Central memory CD8-positive, alpha-beta T cell (primary cell): ENCODE results near the gene SH2D4B.
"Not testable (repeated sequence)": the region's sequence is repeated elsewhere in the genome, so short reads cannot be mapped to it uniquely, and the experiment has no call there.

Experiments
- ATAC-seq: fragments of 150-1000 bp; cut with Tn5 transposase; replicated peaks from 2 replicates; pipeline ENCODE4 v1.10.0; 2022; ENCODE audit warnings: mild to moderate bottlenecking, moderate FRiP score, moderate number of reproducible peaks; ENCODE audit not compliant: poor library complexity, severe bottlenecking; ENCODE audit errors: extremely low read depth
- DNase-seq, 2 donors: peaks; one replicate each; pipeline ENCODE4 v3.0.0; 2021; ENCODE audit warnings: low spot score in 2 of 2
- H3K27ac Mint-ChIP-seq: one replicate; pipeline ENCODE4 v1.8.0; 2022; ENCODE audit warnings: low read depth, mild to moderate bottlenecking, moderate library complexity, mixed read lengths
- H3K27me3 Mint-ChIP-seq: one replicate; pipeline ENCODE4 v1.8.0; 2022; ENCODE audit warnings: mixed read lengths
- H3K36me3 Mint-ChIP-seq: one replicate; pipeline ENCODE4 v1.8.0; 2022; ENCODE audit warnings: mild to moderate bottlenecking, moderate library complexity, mixed read lengths; ENCODE audit not compliant: insufficient read depth
- H3K4me1 Mint-ChIP-seq: one replicate; pipeline ENCODE4 v1.8.0; 2022; ENCODE audit warnings: mixed read lengths
- H3K4me3 Mint-ChIP-seq: one replicate; pipeline ENCODE4 v1.8.0; 2022; ENCODE audit warnings: mild to moderate bottlenecking, moderate library complexity, mixed read lengths
- H3K9me3 Mint-ChIP-seq: one replicate; pipeline ENCODE4 v1.8.0; 2022; ENCODE audit warnings: mixed read lengths

Gene SH2D4B

GRCh38 chr10:80534059-80534458 lies 3.6 kb upstream of the SH2D4B start:
- H3K9me3 Mint-ChIP-seq, DNase-seq, H3K27me3 Mint-ChIP-seq, ATAC-seq, H3K4me3 Mint-ChIP-seq, H3K27ac Mint-ChIP-seq: not testable (repeated sequence)
- Mint-ChIP-seq H3K4me1 (peaks cover 49% of the 10 kb centered on the region), H3K36me3 (peaks cover 16% of the 10 kb centered on the region)

- not testable (repeated sequence) for H3K4me3 Mint-ChIP-seq, H3K27ac Mint-ChIP-seq, ATAC-seq, DNase-seq, H3K9me3 Mint-ChIP-seq, H3K27me3 Mint-ChIP-seq
- peaks cover 48% of the 10 kb centered on the region for H3K4me1 Mint-ChIP-seq
- H3K36me3 Mint-ChIP-seq = peaks cover 14% of the 10 kb centered on the region
Observed at GRCh38 chr10:80534646-80535045, 3.1 kb upstream of the SH2D4B start.

GRCh38 chr10:80535671-80536360 lies 1.9 kb upstream of the SH2D4B start:
- DNase-seq = peak; percentile 54 to 61

GRCh38 chr10:80536361-80536835 lies 1.3 kb upstream of the SH2D4B start:
- Mint-ChIP-seq H3K27ac (peak overlapping the region; percentile 93), H3K36me3 (peaks cover 14% of the 10 kb centered on the region), H3K4me3 (peak overlapping the region; percentile 83), H3K4me1 (peaks cover 41% of the 10 kb centered on the region), H3K27me3 (no peaks in the 10 kb centered on the region), H3K9me3 (no peaks in the 10 kb centered on the region)
- ATAC-seq = no peak
- DNase-seq = no peak

More at GRCh38 chr10:80535671-80536360, 1.9 kb upstream of the SH2D4B start:
- peak overlapping the region; percentile 83 for H3K4me3 Mint-ChIP-seq
- H3K27ac Mint-ChIP-seq = peak overlapping the region; percentile 93
- H3K36me3 Mint-ChIP-seq = peaks cover 14% of the 10 kb centered on the region
- H3K27me3 Mint-ChIP-seq = no peaks in the 10 kb centered on the region
- H3K9me3 Mint-ChIP-seq = no peaks in the 10 kb centered on the region
- H3K4me1 Mint-ChIP-seq = peaks cover 41% of the 10 kb centered on the region
- ATAC-seq = peak; percentile 90

- Mint-ChIP-seq H3K4me3 (peak overlapping the region; percentile 52), H3K4me1 (peaks cover 39% of the 10 kb centered on the region), H3K27me3 (no peaks in the 10 kb centered on the region), H3K9me3 (no peaks in the 10 kb centered on the region), H3K27ac (peak overlapping the region; percentile 93), H3K36me3 (peaks cover 14% of the 10 kb centered on the region)
- DNase-seq = no peak
- ATAC-seq = no peak
Observed at GRCh38 chr10:80537086-80537735, 491 bp upstream of the SH2D4B start.

GRCh38 chr10:80538481-80539185 lies 931 bp downstream of the SH2D4B start:
- Mint-ChIP-seq H3K4me1 (peaks cover 34% of the 10 kb centered on the region), H3K27me3 (no peaks in the 10 kb centered on the region), H3K36me3 (peaks cover 12% of the 10 kb centered on the region), H3K9me3 (no peaks in the 10 kb centered on the region), H3K4me3 (no peak overlapping the region), H3K27ac (no peak overlapping the region)
- DNase-seq (no peak), ATAC-seq (no peak)

- Mint-ChIP-seq H3K4me3 (no peak overlapping the region), H3K27me3 (no peaks in the 10 kb centered on the region), H3K27ac (no peak overlapping the region), H3K9me3 (no peaks in the 10 kb centered on the region), H3K4me1 (peaks cover 34% of the 10 kb centered on the region), H3K36me3 (peaks cover 12% of the 10 kb centered on the region)
- DNase-seq = no peak
- ATAC-seq = no peak
Observed at GRCh38 chr10:80539421-80540031, 1.8 kb downstream of the SH2D4B start.

- Mint-ChIP-seq H3K27me3 (no peaks in the 10 kb centered on the region), H3K4me3 (no peak overlapping the region), H3K27ac (peak overlapping the region; percentile 71), H3K9me3 (no peaks in the 10 kb centered on the region), H3K4me1 (peaks cover 34% of the 10 kb centered on the region), H3K36me3 (peaks cover 12% of the 10 kb centered on the region)
- ATAC-seq = no peak
- no peak for DNase-seq
Observed at GRCh38 chr10:80540136-80540535, 2.4 kb downstream of the SH2D4B start.

- H3K27me3 Mint-ChIP-seq = no peaks in the 10 kb centered on the region
- H3K4me1 Mint-ChIP-seq = peaks cover 31% of the 10 kb centered on the region
- peak overlapping the region; percentile 41 for H3K4me3 Mint-ChIP-seq
- ATAC-seq (no peak), DNase-seq (no peak)
- H3K9me3 Mint-ChIP-seq = no peaks in the 10 kb centered on the region
- H3K27ac Mint-ChIP-seq = peak overlapping the region; percentile 71
- H3K36me3 Mint-ChIP-seq = peaks cover 8% of the 10 kb centered on the region
Observed at GRCh38 chr10:80540618-80540980, 2.9 kb downstream of the SH2D4B start.

- Mint-ChIP-seq H3K4me1 (peaks cover 25% of the 10 kb centered on the region), H3K36me3 (peaks cover 4% of the 10 kb centered on the region), H3K9me3 (no peaks in the 10 kb centered on the region), H3K4me3 (peak overlapping the region; percentile 41), H3K27ac (peak overlapping the region; percentile 71), H3K27me3 (no peaks in the 10 kb centered on the region)
- DNase-seq = no peak
- no peak for ATAC-seq
Observed at GRCh38 chr10:80540981-80541750, 3.5 kb downstream of the SH2D4B start.

GRCh38 chr10:80542053-80542452 lies 4.4 kb downstream of the SH2D4B start:
- ATAC-seq (no peak), DNase-seq (no peak)
- H3K9me3 Mint-ChIP-seq = no peaks in the 10 kb centered on the region
- no peak overlapping the region for H3K4me3 Mint-ChIP-seq
- peaks cover 4% of the 10 kb centered on the region for H3K27me3 Mint-ChIP-seq
- peaks cover 17% of the 10 kb centered on the region for H3K4me1 Mint-ChIP-seq
- no peaks in the 10 kb centered on the region for H3K36me3 Mint-ChIP-seq
- H3K27ac Mint-ChIP-seq = no peak overlapping the region
